GM13976 (cell line): Measurements from ENCODE around the gene ATRN.

Experiments used
- DNase-seq: peaks from one replicate; pipeline ENCODE4 v3.0.0; 2012; ENCODE audit warnings: low spot score
- CTCF ChIP-seq: IDR thresholded peaks from 2 replicates; pipeline ENCODE4 v1.5.1; 2012; ENCODE audit warnings: borderline replicate concordance, mild to moderate bottlenecking; ENCODE audit not compliant: insufficient read depth; ENCODE audit errors: extremely low read depth, missing control alignments, control extremely low read depth
- in situ Hi-C: fragments of 300-500 bp; cut with MboI; formaldehyde crosslinking; loops from one replicate; pipeline ENCODE4 v1.12.0; 2022; ENCODE audit warnings: low sequenced_read_pairs, mixed read lengths, inconsistent platforms; ENCODE audit not compliant: unreplicated experiment

The ATRN gene

GRCh38 chr20:3678198-3678597 is 207.4 kb downstream of the ATRN start:
- DNase-seq: no peak
- in situ Hi-C loops: no loop called here
- no peak for TF ChIP-seq CTCF

DNA sequence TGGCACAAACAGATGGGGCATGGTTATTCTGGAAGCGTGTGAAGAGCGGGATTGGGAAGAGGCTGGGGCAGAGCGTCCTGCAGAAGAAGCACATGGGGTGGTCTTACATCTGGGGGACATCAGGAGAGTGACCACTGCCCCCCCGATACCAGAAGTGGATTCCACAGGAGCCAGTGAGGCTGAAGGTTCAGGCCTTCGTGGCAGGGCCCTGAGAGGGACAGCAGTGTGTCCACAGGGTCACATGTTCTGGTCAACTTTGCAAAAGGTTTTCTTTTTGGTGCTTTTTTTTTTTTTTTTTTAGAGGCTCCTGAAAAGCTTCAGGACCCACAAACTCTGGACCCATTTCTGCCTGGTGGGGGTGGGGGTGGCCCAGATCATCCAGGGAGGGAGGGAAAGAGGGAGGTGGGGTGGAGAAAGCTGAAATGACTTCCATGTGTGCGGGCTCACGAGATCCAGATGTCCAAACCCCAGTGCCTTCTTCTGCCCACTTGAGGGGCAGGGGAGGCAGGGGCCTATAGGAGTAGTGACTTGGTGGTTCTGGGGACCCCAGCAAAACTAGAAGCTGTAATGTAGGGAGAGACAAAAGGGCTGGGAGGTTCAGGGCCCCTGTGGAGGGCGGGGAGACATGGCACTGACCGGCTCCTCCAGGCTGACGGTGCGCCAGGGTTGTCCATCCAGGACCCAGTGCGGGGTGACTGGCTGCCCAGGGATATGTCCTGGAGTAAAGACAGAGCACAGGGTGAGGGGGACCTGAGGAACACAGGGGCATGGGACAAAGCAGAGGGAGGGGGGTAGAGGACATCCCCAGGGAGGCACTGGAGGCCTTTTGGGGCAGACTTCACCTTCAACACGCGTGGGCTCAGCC is 208.3 kb downstream of the ATRN start:
- in situ Hi-C loops: no loop called here
- no peak for DNase-seq
- TF ChIP-seq CTCF: no peak

DNA sequence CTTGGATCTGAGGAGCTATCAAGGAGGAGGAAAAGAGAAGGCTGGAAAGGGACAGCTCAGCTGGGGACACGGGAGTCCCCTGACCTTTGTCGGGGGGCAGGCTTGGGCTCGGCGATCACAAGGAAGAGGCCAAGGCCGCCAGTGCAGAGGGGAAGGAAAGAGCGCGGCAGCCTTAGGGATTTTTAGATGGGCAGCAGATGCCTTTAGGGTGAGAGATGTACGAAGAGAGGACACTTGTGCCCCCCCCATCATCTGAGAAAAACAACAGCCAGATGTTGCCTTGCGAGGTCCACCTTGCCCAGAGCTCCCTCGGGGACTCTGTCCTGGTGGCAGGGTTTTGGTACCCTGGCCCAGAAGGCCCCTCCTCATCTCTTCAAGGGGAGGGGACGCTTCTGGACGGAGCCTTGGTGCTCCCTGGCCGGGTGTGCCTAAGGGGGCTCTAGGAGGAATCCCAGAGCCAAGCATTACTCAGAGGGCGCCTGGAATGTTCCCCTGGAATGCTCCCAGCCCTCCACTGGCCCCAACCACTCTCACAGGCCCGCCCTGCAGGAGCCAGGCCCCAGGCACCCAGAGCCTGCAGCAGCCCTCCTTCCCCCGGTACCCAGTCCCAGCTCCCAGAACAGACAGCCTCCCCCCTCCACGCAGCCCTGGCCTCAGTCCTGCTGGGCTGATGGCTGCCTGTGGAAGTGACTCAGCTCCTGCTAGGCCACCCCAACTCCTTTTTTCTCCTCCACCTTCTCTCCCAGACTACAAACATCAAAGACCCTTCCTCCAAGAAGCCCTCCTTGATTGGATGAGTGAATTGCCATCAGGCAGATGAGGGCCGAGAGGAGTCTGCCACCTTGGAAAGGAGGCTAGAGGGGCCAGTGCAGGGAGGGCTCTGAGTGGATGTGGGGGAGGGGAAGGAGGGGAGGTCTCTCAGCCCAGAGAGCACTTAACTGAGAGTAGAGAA is 209.2 kb downstream of the ATRN start:
- in situ Hi-C loops: no loop called here
- TF ChIP-seq CTCF: no peak
- no peak for DNase-seq

- DNase-seq: no peak
- no peak for TF ChIP-seq CTCF
- in situ Hi-C loops: no loop called here
Measured at GRCh38 chr20:3680701-3681351, 210.0 kb downstream of the ATRN start.

GRCh38 chr20:3681352-3681930 is 210.6 kb downstream of the ATRN start:
- TF ChIP-seq CTCF: no peak
- no peak for DNase-seq
- in situ Hi-C loops: no loop called here
